IMR-90 (cell line): Measurements from ENCODE around the gene TRIM5.

Experiments
- CHD1 ChIP-seq: IDR thresholded peaks from 2 replicates; pipeline ENCODE4 v1.6.1; 2012; ENCODE audit warnings: low read depth, low read length, improper control_type of control experiment
- MXI1 ChIP-seq: IDR thresholded peaks from 2 replicates; pipeline ENCODE4 v1.6.1; 2012; ENCODE audit warnings: low read depth, mild to moderate bottlenecking, low read length, moderate library complexity, borderline replicate concordance
- POLR2A ChIP-seq: IDR thresholded peaks from 2 replicates; pipeline ENCODE4 v1.6.1; 2012; ENCODE audit warnings: mild to moderate bottlenecking, low read depth, low read length
- RAD21 ChIP-seq: IDR thresholded peaks from 2 replicates; pipeline ENCODE4 v1.6.1; 2012; ENCODE audit warnings: low read length, improper control_type of control experiment
- RFX5 ChIP-seq: IDR thresholded peaks from 2 replicates; pipeline ENCODE4 v1.8.0; 2012; ENCODE audit warnings: low read depth, mild to moderate bottlenecking, low read length, moderate library complexity
- SMC3 ChIP-seq: fragments of 150-350 bp; IDR thresholded peaks from 2 replicates; pipeline ENCODE4 v1.6.1; 2016; ENCODE audit warnings: low read depth, mild to moderate bottlenecking, antibody characterized with exemption, low read length, moderate library complexity
- TF ChIP-seq, protein P1 (sequence below): conservative IDR thresholded peaks from 2 replicates; pipeline ENCODE4 v1.5.1; 2012; ENCODE audit warnings: mild to moderate bottlenecking, low read depth, low read length, improper control_type of control experiment
- TF ChIP-seq, protein P2 (sequence below): fragments of 150-350 bp; IDR thresholded peaks from 2 replicates; pipeline ENCODE4 v1.6.1; 2017; ENCODE audit warnings: mild to moderate bottlenecking, antibody characterized with exemption, low read length, low read depth

DNA sequence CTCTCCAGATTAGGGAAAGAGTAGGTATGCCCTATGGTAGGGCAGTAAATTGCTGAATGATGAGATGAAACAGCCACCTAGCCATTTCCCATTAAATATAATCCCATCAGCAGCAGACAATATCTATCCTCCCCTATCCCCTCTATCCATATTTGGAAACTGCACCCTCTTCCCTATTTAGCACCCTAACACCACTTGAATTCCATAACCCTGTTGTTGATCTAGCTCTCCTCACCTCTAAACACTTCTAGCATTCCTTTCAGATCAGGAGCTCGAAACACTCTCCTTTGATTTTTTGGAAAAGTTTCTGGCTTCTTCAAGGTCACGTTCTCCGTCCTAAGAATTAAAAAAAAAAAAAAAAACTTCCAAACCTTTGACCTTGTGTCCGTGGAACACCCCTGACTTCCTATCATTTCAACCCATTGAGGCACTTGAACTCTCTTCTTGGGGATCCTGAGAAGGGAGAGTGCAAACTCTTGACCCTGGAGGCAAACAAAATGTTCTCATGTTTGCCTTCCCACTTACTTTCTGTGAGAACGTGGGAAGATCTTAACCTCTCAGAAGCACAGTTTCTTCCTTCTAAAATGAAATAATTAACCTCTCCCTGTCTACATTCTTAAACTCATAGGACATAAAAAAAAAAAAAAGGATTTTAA is 19.0 kb downstream of the TRIM5 start:
- TF ChIP-seq, protein P1, sequence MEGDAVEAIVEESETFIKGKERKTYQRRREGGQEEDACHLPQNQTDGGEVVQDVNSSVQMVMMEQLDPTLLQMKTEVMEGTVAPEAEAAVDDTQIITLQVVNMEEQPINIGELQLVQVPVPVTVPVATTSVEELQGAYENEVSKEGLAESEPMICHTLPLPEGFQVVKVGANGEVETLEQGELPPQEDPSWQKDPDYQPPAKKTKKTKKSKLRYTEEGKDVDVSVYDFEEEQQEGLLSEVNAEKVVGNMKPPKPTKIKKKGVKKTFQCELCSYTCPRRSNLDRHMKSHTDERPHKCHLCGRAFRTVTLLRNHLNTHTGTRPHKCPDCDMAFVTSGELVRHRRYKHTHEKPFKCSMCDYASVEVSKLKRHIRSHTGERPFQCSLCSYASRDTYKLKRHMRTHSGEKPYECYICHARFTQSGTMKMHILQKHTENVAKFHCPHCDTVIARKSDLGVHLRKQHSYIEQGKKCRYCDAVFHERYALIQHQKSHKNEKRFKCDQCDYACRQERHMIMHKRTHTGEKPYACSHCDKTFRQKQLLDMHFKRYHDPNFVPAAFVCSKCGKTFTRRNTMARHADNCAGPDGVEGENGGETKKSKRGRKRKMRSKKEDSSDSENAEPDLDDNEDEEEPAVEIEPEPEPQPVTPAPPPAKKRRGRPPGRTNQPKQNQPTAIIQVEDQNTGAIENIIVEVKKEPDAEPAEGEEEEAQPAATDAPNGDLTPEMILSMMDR, result no peak
- TF ChIP-seq SMC3, result no peak
- TF ChIP-seq CHD1, result no peak
- TF ChIP-seq MXI1, result no peak
- no peak for TF ChIP-seq POLR2A
- TF ChIP-seq RFX5, result no peak
- no peak for TF ChIP-seq RAD21
- TF ChIP-seq, protein P2, sequence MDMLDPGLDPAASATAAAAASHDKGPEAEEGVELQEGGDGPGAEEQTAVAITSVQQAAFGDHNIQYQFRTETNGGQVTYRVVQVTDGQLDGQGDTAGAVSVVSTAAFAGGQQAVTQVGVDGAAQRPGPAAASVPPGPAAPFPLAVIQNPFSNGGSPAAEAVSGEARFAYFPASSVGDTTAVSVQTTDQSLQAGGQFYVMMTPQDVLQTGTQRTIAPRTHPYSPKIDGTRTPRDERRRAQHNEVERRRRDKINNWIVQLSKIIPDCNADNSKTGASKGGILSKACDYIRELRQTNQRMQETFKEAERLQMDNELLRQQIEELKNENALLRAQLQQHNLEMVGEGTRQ, result no peak
